Sigmoid colon (tissue), 4 donors: Measurements from ENCODE around the gene PTGR3.

Experiments
- CTCF ChIP-seq, 4 experiments: fragments of 450-650 bp in 3 of 4; fragments of 200-600 bp in 1 of 4; IDR thresholded peaks; one replicate each; pipeline ENCODE4 v1.5.1; 2016 to 2019; ENCODE audit warnings: antibody characterized with exemption in 4 of 4, mild to moderate bottlenecking in 3 of 4, moderate library complexity in 2 of 4
- EP300 ChIP-seq, 4 donors: sonication (generic); formaldehyde crosslinking; IDR thresholded peaks; one replicate each; pipeline ENCODE4 v1.6.1; 2017; ENCODE audit warnings: antibody characterized with exemption in 4 of 4

DNA sequence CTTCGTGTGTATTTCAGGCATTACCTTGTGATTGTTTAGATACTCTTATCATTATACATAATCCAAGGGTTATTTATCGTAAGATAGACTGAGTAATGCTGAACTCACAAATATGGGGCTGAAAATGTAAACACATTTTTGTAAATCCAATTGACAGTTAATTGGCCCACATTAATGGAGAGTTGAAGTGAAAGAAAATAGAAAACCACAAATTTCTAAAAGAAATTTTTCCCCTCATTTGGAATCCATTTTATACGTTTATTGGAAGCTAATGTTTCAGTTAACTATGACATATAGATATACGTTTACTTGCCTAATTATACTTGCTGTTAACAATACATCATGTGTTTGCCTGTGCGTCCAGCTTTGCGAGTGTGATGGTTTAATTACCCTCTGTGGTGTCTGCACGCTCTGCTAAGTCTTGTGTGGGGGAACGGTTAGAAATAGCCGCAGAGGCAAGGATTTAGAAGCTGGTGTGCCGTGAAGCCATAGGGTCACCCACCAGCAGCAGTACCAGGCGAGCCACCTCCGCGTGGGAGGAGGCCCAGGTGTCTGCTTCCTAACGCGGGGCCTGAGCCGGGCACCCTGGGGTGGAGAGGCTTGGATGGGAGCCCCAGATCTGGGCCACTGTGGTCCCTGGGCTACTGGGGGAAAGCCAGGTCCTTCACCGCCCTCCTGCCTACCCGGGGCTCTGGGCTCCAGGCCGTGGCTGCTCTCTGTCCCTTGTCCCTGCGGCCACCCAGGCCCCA is 39.7 kb upstream of the PTGR3 start:
- TF ChIP-seq CTCF (IDR thresholded peaks at IDR 0.05) (no peak), EP300 (IDR thresholded peaks at IDR 0.05) (no peak)
